Progenitor cell of endocrine pancreas (in vitro differentiated cells): Measurements from ENCODE around the gene MTUS2. TPM values are rescaled to one million over a fixed set of nuclear protein-coding genes. Genes with fewer than 3 reads are reported as not detected.

Experiments
- DNase-seq: peaks from one replicate; pipeline ENCODE4 v3.0.0; 2021; ENCODE audit warnings: low spot score; ENCODE audit not compliant: unreplicated experiment
- H3K27ac Mint-ChIP-seq: 2 replicates; pipeline ENCODE4 v1.8.0; 2021; ENCODE audit warnings: mild to moderate bottlenecking, moderate library complexity, mixed read lengths
- H3K27me3 Mint-ChIP-seq: 2 replicates; pipeline ENCODE4 v1.8.0; 2021; ENCODE audit warnings: mixed read lengths
- H3K36me3 Mint-ChIP-seq: 2 replicates; pipeline ENCODE4 v1.8.0; 2022; ENCODE audit warnings: mixed read lengths; ENCODE audit not compliant: insufficient read depth
- H3K4me1 Mint-ChIP-seq: 2 replicates; pipeline ENCODE4 v1.8.0; 2021; ENCODE audit warnings: low read depth, mixed read lengths
- H3K4me3 Mint-ChIP-seq: 2 replicates; pipeline ENCODE4 v1.8.0; 2021; ENCODE audit warnings: low read depth, mild to moderate bottlenecking, moderate library complexity, mixed read lengths
- H3K9me3 Mint-ChIP-seq: 2 replicates; pipeline ENCODE4 v1.8.0; 2021; ENCODE audit warnings: low read depth, mixed read lengths
- CTCF ChIP-seq: fragments of 200-600 bp; sonication (generic); IDR thresholded peaks from one replicate; pipeline ENCODE4 v1.5.0; 2021; ENCODE audit warnings: antibody characterized with exemption, mild to moderate bottlenecking; ENCODE audit not compliant: unreplicated experiment
- total RNA-seq: library from RNA; stranded (reverse); gene quantifications from 2 replicates; pipeline ENCODE4 v1.2.1, GENCODE V29; 2021

Gene MTUS2
- total RNA-seq, 1 donor from 2014 or later = 9.3 TPM

GRCh38 chr13:29165216-29165615, 345.1 kb downstream of the MTUS2 start:
- no peak for TF ChIP-seq CTCF
- DNase-seq = no peak
- Mint-ChIP-seq H3K4me3 (no peak overlapping the region), H3K36me3 (no peaks in the 10 kb centered on the region), H3K27ac (no peak overlapping the region), H3K9me3 (no peaks in the 10 kb centered on the region), H3K4me1 (peaks cover 2% of the 10 kb centered on the region), H3K27me3 (no peaks in the 10 kb centered on the region)

- Mint-ChIP-seq H3K4me3 (no peak overlapping the region), H3K36me3 (peaks cover under 1% of the 10 kb centered on the region), H3K27me3 (no peaks in the 10 kb centered on the region), H3K4me1 (peaks cover 2% of the 10 kb centered on the region), H3K9me3 (peaks cover 1% of the 10 kb centered on the region), H3K27ac (no peak overlapping the region)
- no peak for DNase-seq
- TF ChIP-seq CTCF = no peak
Measured at GRCh38 chr13:29165840-29166239, 345.7 kb downstream of the MTUS2 start.

- no peak overlapping the region for H3K27ac Mint-ChIP-seq
- peaks cover 17% of the 10 kb centered on the region for H3K9me3 Mint-ChIP-seq
- H3K27me3 Mint-ChIP-seq = no peaks in the 10 kb centered on the region
- H3K36me3 Mint-ChIP-seq = peaks cover 1% of the 10 kb centered on the region
- peaks cover 6% of the 10 kb centered on the region for H3K4me1 Mint-ChIP-seq
- no peak overlapping the region for H3K4me3 Mint-ChIP-seq
- TF ChIP-seq CTCF = no peak
- DNase-seq = no peak
Measured at GRCh38 chr13:29170436-29171082, 350.4 kb downstream of the MTUS2 start.

GRCh38 chr13:29171244-29171643, 351.1 kb downstream of the MTUS2 start:
- DNase-seq = no peak
- Mint-ChIP-seq H3K4me3 (no peak overlapping the region), H3K27me3 (no peaks in the 10 kb centered on the region), H3K36me3 (peaks cover 3% of the 10 kb centered on the region), H3K9me3 (peaks cover 21% of the 10 kb centered on the region), H3K27ac (no peak overlapping the region), H3K4me1 (peaks cover 11% of the 10 kb centered on the region)
- no peak for TF ChIP-seq CTCF

- Mint-ChIP-seq H3K27me3 (no peaks in the 10 kb centered on the region), H3K4me3 (no peak overlapping the region), H3K4me1 (peaks cover 11% of the 10 kb centered on the region), H3K9me3 (peaks cover 28% of the 10 kb centered on the region), H3K36me3 (peaks cover 4% of the 10 kb centered on the region), H3K27ac (no peak overlapping the region)
- TF ChIP-seq CTCF = no peak
- DNase-seq = no peak
Measured at GRCh38 chr13:29174093-29174492, 354.0 kb downstream of the MTUS2 start.
